Fibroblast of villous mesenchyme (primary cell): ENCODE measurements around the gene SUPT4H1. TPM values are rescaled to one million over a fixed set of nuclear protein-coding genes. Genes with fewer than 3 reads are reported as not detected.
A peak's percentile ranks its signal among the peaks of the same experiment; 100 is the strongest.
"Not testable (repeated sequence)": the region's sequence is repeated elsewhere in the genome, so short reads cannot be mapped to it uniquely, and the experiment has no call there.

Experiments
- DNase-seq: peaks from one replicate; pipeline ENCODE4 v3.0.0-alpha.2; 2010; ENCODE audit warnings: low read depth
- H3K4me3 ChIP-seq: 2 replicates; pipeline ENCODE4 v1.5.1; 2011; ENCODE audit warnings: low read depth, mild to moderate bottlenecking, low read length
- total RNA-seq: library from RNA; depleted of rRNA; stranded (reverse); fragments of >200 nt; gene quantifications from 2 replicates; pipeline ENCODE4 v1.2.3, GENCODE V29; 2012
- TF ChIP-seq, protein P1 (sequence below): IDR thresholded peaks from 2 replicates; pipeline ENCODE4 v1.5.1; 2012; ENCODE audit warnings: low read depth, mild to moderate bottlenecking, low read length; ENCODE audit not compliant: insufficient read depth

Gene SUPT4H1
- 34.5 and 54.1 TPM in 2 replicates for total RNA-seq

DNA sequence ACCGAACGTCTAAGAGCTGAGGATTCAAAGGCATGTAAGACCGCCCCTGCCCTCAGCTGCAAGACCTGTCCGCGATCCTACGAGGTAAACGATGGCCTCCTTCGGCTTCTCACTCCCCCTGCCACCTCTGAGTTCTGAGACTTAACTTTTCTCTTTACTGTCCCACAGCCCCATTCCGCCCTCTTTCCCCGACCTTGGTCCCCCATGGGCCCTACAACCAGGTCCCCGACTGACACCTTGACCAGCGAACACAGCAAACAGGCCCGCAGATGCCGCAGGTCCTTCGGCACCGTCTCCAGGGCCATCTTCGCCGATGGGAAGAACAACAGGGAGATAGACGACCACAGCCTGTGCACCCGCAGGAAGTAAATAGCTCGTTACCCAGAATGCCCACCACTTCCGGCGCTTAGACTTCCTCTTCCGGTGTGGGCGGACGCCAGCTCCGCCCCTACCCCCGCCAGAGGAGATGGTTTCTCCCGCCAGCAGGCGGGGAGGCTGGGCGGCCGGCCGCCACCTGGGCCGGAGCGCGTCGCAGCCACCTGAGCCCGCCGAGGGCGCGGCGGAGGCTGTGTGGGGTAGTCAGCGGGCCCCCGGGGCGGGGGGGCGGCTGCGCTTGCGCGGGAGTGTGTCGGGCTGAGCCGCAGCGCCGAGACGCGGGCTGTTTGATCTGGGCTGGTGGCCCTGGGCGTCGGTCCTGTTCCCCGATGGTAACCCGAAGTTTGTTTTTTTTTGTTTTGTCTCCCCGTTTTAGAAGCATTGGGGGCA, at the start of gene SUPT4H1:
Gene SUPT4H1, minus strand, starts transcription at position 371 of the 765 bp plus-strand sequence. Its CDS starts 66 bp downstream, at position 305.
- TF ChIP-seq, protein P1, sequence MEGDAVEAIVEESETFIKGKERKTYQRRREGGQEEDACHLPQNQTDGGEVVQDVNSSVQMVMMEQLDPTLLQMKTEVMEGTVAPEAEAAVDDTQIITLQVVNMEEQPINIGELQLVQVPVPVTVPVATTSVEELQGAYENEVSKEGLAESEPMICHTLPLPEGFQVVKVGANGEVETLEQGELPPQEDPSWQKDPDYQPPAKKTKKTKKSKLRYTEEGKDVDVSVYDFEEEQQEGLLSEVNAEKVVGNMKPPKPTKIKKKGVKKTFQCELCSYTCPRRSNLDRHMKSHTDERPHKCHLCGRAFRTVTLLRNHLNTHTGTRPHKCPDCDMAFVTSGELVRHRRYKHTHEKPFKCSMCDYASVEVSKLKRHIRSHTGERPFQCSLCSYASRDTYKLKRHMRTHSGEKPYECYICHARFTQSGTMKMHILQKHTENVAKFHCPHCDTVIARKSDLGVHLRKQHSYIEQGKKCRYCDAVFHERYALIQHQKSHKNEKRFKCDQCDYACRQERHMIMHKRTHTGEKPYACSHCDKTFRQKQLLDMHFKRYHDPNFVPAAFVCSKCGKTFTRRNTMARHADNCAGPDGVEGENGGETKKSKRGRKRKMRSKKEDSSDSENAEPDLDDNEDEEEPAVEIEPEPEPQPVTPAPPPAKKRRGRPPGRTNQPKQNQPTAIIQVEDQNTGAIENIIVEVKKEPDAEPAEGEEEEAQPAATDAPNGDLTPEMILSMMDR = no peak
- peak within 1 kb of the TSS; percentile 100 for H3K4me3 ChIP-seq
- peak; percentile 92 for DNase-seq

DNA sequence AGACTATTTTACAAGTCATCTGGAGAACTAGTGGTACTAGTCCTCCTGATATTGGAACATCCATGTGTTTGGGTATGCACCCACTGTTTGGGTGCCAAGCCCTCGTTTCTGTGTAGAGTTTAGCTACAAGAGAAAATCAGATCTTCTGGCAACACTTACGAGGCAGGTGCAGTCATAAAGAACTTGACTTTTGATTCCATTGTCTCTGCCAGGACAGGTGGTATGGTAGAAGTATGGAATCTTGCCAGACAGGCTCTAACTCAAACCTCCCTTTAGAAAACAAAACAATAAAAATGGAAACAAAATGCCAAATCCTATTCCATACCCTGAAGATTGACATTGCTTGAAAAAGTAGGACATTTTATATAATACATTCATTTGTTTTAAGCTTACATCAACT, 49.3 kb upstream of the SUPT4H1 start:
- H3K4me3 ChIP-seq = no peak overlapping the region
- TF ChIP-seq, protein P1 = no peak
- no peak for DNase-seq

GRCh38 chr17:58400826-58401225, 48.8 kb upstream of the SUPT4H1 start:
- TF ChIP-seq, protein P1 = no peak
- no peak overlapping the region for H3K4me3 ChIP-seq
- no peak for DNase-seq

GRCh38 chr17:58399974-58400373, 48.0 kb upstream of the SUPT4H1 start:
- H3K4me3 ChIP-seq = no peak overlapping the region
- TF ChIP-seq, protein P1 = no peak
- DNase-seq = no peak

DNA sequence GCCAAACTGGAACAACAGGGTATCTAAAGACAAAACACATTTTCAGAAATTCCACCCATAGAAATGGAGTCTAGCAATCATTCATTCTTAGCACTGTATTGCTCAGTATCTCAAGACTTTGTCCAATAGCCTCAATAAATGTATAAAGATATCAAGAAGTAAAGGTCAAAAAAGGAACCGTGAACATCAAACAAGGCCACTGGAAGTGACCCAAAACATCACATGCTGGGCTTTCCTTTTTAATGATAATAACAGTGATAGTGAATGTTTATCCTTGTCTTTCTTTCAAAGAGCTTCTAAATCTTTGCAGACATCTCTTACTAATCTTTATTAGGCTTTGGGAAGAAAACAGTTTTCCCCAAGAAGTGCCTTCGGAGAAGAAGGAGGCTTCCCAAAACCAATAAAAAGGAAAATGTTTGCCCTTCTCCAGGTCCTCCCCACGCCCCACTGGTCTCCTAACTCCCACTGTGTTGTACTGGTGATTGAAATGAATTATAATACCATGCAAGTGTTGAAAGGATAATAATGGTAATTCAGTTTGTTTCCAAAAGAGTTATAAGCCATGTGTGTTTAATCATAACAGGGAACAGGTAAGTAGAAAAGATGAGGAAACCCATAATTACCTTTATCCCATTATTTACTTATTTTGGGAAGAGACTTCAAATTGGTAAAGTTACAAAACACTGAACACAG, 46.7 kb upstream of the SUPT4H1 start:
- TF ChIP-seq, protein P1 = no peak
- no peak overlapping the region for H3K4me3 ChIP-seq
- no peak for DNase-seq

DNA sequence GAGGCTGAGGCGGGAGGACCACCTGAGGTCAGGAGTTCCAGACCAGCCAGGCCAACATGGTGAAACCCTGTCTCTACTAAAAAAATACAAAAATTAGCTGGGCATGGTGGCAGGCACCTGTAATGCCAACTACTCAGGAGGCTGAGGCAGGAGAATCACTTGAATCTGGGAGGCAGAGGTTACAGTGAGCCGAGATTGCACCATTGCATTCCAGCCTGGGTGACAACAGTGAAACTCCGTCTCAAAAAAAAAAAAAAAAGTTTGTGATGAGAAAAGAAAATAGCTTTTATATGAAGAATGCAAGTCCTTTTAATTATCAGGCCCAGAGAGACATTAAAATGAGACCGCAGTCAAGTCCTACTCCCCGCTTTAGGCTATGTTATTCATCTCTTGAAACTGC, 45.4 kb upstream of the SUPT4H1 start:
- not testable (repeated sequence) for H3K4me3 ChIP-seq, DNase-seq

DNA sequence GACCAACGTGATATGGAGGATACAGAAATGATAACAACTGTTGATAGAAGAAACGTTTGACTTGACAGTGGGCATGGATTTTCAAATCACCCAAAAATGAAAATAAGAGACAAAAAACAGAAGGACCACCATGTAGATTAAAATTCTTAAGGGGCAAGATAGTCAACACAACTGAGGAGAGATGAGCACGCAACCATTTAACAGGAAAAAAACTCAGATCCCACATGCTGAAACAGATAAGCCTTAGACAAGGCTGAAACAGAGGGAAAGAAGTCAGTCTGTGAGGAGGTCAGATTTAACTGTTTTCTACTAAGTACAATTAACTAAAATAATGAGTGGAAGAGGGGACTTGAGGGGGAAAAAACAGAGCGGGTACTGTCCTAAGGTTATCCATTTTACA, 44.2 kb upstream of the SUPT4H1 start:
- DNase-seq = no peak
- TF ChIP-seq, protein P1 = no peak
- H3K4me3 ChIP-seq = no peak overlapping the region
